H9 (cell line): ENCODE measurements around the gene MGMT. TPM values are rescaled to one million over a fixed set of nuclear protein-coding genes. Genes with fewer than 3 reads are reported as not detected.

Experiments
- DNase-seq: peaks from one replicate; pipeline ENCODE4 v3.0.0-alpha.2; 2017
- H2AFZ ChIP-seq: one replicate; pipeline ENCODE4 v1.6.1; 2013; ENCODE audit warnings: mild to moderate bottlenecking, low read length, control low read depth, moderate library complexity
- H2AK5ac ChIP-seq: 2 replicates; pipeline ENCODE4 v1.6.1; 2013; ENCODE audit warnings: low read length, control low read depth, mixed read lengths; ENCODE audit not compliant: insufficient read length
- H2BK120ac ChIP-seq: one replicate; pipeline ENCODE4 v1.6.1; 2013; ENCODE audit warnings: low read depth, mild to moderate bottlenecking, low read length, control low read depth, inconsistent platforms; ENCODE audit not compliant: poor library complexity, severe bottlenecking
- H2BK12ac ChIP-seq: 2 replicates; pipeline ENCODE4 v1.6.1; 2013; ENCODE audit warnings: low read length, control low read depth, mixed read lengths, low read depth; ENCODE audit not compliant: insufficient read length
- H2BK15ac ChIP-seq: 2 replicates; pipeline ENCODE4 v1.6.1; 2013; ENCODE audit warnings: low read depth, low read length, control low read depth
- H2BK20ac ChIP-seq: one replicate; pipeline ENCODE4 v1.6.1; 2013; ENCODE audit warnings: low read depth, mild to moderate bottlenecking, low read length, control low read depth, inconsistent platforms; ENCODE audit not compliant: poor library complexity, severe bottlenecking
- H2BK5ac ChIP-seq: 2 replicates; pipeline ENCODE4 v1.6.1; 2013; ENCODE audit warnings: low read length, control low read depth, mixed read lengths; ENCODE audit not compliant: insufficient read length
- H3K14ac ChIP-seq: 2 replicates; pipeline ENCODE4 v1.6.1; 2013; ENCODE audit warnings: low read length, control low read depth; ENCODE audit not compliant: insufficient read depth
- H3K18ac ChIP-seq: 2 replicates; pipeline ENCODE4 v1.6.1; 2013; ENCODE audit warnings: low read depth, mild to moderate bottlenecking, mixed read lengths, low read length, control low read depth; ENCODE audit not compliant: insufficient read length
- H3K23ac ChIP-seq: 2 replicates; pipeline ENCODE4 v1.6.1; 2013; ENCODE audit warnings: low read length, control low read depth, mixed read lengths, low read depth; ENCODE audit not compliant: insufficient read length
- H3K23me2 ChIP-seq: 2 replicates; pipeline ENCODE4 v1.6.1; 2013; ENCODE audit warnings: low read depth, mild to moderate bottlenecking, mixed read lengths, low read length, control low read depth; ENCODE audit not compliant: insufficient read length, poor library complexity, severe bottlenecking
- H3K27ac ChIP-seq: 2 replicates; pipeline ENCODE4 v1.5.1; 2013; ENCODE audit warnings: low read length, control low read depth, mixed read lengths, low read depth; ENCODE audit not compliant: insufficient read length
- H3K27me3 ChIP-seq: 2 replicates; pipeline ENCODE4 v1.6.1; 2013; ENCODE audit warnings: low read length, control low read depth, inconsistent platforms; ENCODE audit not compliant: insufficient read depth
- H3K4ac ChIP-seq: 2 replicates; pipeline ENCODE4 v1.6.1; 2013; ENCODE audit warnings: low read depth, mild to moderate bottlenecking, control low read depth, inconsistent platforms, low read length, moderate library complexity
- H3K4me1 ChIP-seq: 2 replicates; pipeline ENCODE4 v1.6.1; 2013; ENCODE audit warnings: low read length, control low read depth, inconsistent platforms; ENCODE audit not compliant: insufficient read depth
- H3K4me2 ChIP-seq: 2 replicates; pipeline ENCODE4 v1.6.1; 2013; ENCODE audit warnings: low read length, control low read depth, mixed read lengths; ENCODE audit not compliant: insufficient read length, insufficient read depth
- H3K56ac ChIP-seq: 2 replicates; pipeline ENCODE4 v1.6.1; 2013; ENCODE audit warnings: low read depth, mild to moderate bottlenecking, mixed read lengths, low read length, control low read depth; ENCODE audit not compliant: insufficient read length
- H3K79me1 ChIP-seq: 2 replicates; pipeline ENCODE4 v1.6.1; 2013; ENCODE audit warnings: low read depth, mild to moderate bottlenecking, moderate library complexity, low read length, control low read depth, inconsistent platforms; ENCODE audit not compliant: insufficient read depth, poor library complexity, severe bottlenecking
- H3K79me2 ChIP-seq: 2 replicates; pipeline ENCODE4 v1.6.1; 2013; ENCODE audit warnings: low read length, control low read depth, inconsistent platforms; ENCODE audit not compliant: insufficient read depth
- H3K9ac ChIP-seq: 2 replicates; pipeline ENCODE4 v1.6.1; 2013; ENCODE audit warnings: low read length, control low read depth, mixed read lengths; ENCODE audit not compliant: insufficient read length; ENCODE audit errors: extremely low read depth
- H3K9me3 ChIP-seq: one replicate; pipeline ENCODE4 v1.6.1; 2013; ENCODE audit warnings: low read depth, low read length, inconsistent platforms; ENCODE audit not compliant: control insufficient read depth
- H3T11ph ChIP-seq: one replicate; pipeline ENCODE4 v1.6.1; 2013; ENCODE audit warnings: mild to moderate bottlenecking, low read length, control low read depth, inconsistent platforms
- H4K20me1 ChIP-seq: one replicate; pipeline ENCODE4 v1.6.1; 2013; ENCODE audit not compliant: control insufficient read depth, insufficient read length, insufficient read depth
- H4K5ac ChIP-seq: 2 replicates; pipeline ENCODE4 v1.6.1; 2013; ENCODE audit warnings: low read depth, mild to moderate bottlenecking, mixed read lengths, low read length, control low read depth; ENCODE audit not compliant: insufficient read length
- H4K8ac ChIP-seq: replicated peaks from 2 replicates; pipeline ENCODE4 v1.6.1; 2013; ENCODE audit warnings: low read length, control low read depth, mixed read lengths, low read depth; ENCODE audit not compliant: insufficient read length
- H4K91ac ChIP-seq: 2 replicates; pipeline ENCODE4 v1.6.1; 2013; ENCODE audit warnings: low read depth, mild to moderate bottlenecking, moderate library complexity, mixed read lengths, low read length, control low read depth; ENCODE audit not compliant: insufficient read length
- H3K27ac Mint-ChIP-seq, 3 experiments: 2 replicates in 2 of 3; 3 replicates in 1 of 3; pipeline ENCODE4 v1.8.0; 2020 to 2021; ENCODE audit warnings: mixed read lengths in 3 of 3, mild to moderate bottlenecking in 1 of 3, moderate library complexity in 1 of 3
- H3K27me3 Mint-ChIP-seq: 2 replicates; pipeline ENCODE4 v1.8.0; 2021; ENCODE audit warnings: low read depth, mild to moderate bottlenecking, moderate library complexity, mixed read lengths
- H3K36me3 Mint-ChIP-seq, 3 experiments: 2 replicates in 2 of 3; 3 replicates in 1 of 3; pipeline ENCODE4 v1.8.0; 2020 to 2021; ENCODE audit warnings: low read depth in 3 of 3, mixed read lengths in 3 of 3; ENCODE audit not compliant: insufficient read depth in 1 of 3
- H3K4me1 Mint-ChIP-seq, 2 experiments: 2 replicates each; pipeline ENCODE4 v1.8.0; 2020; ENCODE audit warnings: mixed read lengths in 2 of 2
- H3K4me3 Mint-ChIP-seq, 2 experiments: 2 replicates in 1 of 2; 3 replicates in 1 of 2; pipeline ENCODE4 v1.8.0; 2020 to 2021; ENCODE audit warnings: mild to moderate bottlenecking in 2 of 2, mixed read lengths in 2 of 2, moderate library complexity in 1 of 2
- H3K9me3 Mint-ChIP-seq, 2 experiments: 2 replicates in 1 of 2; 3 replicates in 1 of 2; pipeline ENCODE4 v1.8.0; 2020; ENCODE audit warnings: mild to moderate bottlenecking in 2 of 2, mixed read lengths in 2 of 2, moderate library complexity in 1 of 2
- WGBS: extraction: QIAGEN DNeasy Blood & Tissue Kit; methylation state at CpG from one replicate; pipeline ENCODE4 v1.1.7; 2013; ENCODE audit warnings: missing lambda C conversion rate, low lambda C conversion rate, mixed read lengths; ENCODE audit not compliant: insufficient read length; ENCODE audit errors: extremely low coverage; 5-methylcytosine and 5-hydroxymethylcytosine counted together
- total RNA-seq: library from RNA; stranded (reverse); gene quantifications from 2 replicates; pipeline ENCODE4 v1.2.1, GENCODE V29; 2021
- TF ChIP-seq, protein P1 (sequence below): fragments of 200-600 bp; sonication (generic); conservative IDR thresholded peaks from 3 replicates; pipeline ENCODE4 v1.8.0; 2021; ENCODE audit warnings: antibody characterized with exemption, mild to moderate bottlenecking

Gene MGMT
- total RNA-seq, 1 experiment from 2014 or later: 18.4 TPM

DNA sequence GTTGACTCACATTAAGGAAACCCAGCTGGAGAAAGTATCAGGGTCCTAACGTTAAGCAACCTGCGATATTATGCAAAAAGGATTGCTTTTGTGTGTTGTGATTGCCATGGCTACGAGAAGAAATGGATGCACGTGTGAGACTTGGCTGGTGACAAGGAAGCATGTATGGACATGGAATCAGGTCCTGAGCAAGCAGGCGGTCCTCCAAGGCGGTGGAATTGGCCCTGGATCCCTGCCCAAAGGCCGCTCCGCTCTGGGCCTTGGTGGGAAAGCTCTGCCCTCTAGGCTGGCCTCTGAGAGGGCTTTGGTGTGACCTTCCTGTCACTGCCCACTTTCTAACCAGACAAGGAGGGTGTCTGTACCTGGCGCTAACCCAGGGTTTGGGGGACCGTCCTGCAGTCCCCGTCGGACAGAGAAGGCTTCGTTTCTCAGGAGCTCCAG, 305.0 kb downstream of the MGMT start:
- Histone ChIP-seq H3T11ph (no peak overlapping the region), H3K79me1 (no peaks in the 10 kb centered on the region), H4K91ac (no peak overlapping the region), H2AFZ (no peak overlapping the region), H3K4me1 (no peaks in the 10 kb centered on the region), H3K27me3 (no peaks in the 10 kb centered on the region), H4K20me1 (no peaks in the 10 kb centered on the region), H3K27ac (no peak overlapping the region), H4K5ac (no peak overlapping the region), H4K8ac (no peak overlapping the region), H2BK5ac (no peak overlapping the region), H2BK120ac (no peak overlapping the region), H3K23me2 (no peaks in the 10 kb centered on the region), H3K9me3 (no peaks in the 10 kb centered on the region), H3K4ac (no peak overlapping the region), H3K23ac (no peak overlapping the region), H2AK5ac (no peak overlapping the region), H2BK15ac (no peak overlapping the region), H2BK20ac (no peak overlapping the region), H2BK12ac (no peak overlapping the region), H3K79me2 (no peaks in the 10 kb centered on the region), H3K4me2 (no peak overlapping the region), H3K14ac (no peak overlapping the region), H3K56ac (no peak overlapping the region), H3K18ac (no peak overlapping the region), H3K9ac (no peak overlapping the region)
- no CpG with 5 or more reads among the region's 13 CpGs for WGBS
- Mint-ChIP-seq H3K4me3 (no peak overlapping the region), H3K36me3 (peaks cover 0 to 2% (median 0%) of the 10 kb centered on the region in 3 experiments; a peak in 2 of 7 replicates), H3K27ac (no peak overlapping the region), H3K4me1 (no peaks in the 10 kb centered on the region), H3K27me3 (no peaks in the 10 kb centered on the region), H3K9me3 (no peaks in the 10 kb centered on the region)
- TF ChIP-seq, protein P1, sequence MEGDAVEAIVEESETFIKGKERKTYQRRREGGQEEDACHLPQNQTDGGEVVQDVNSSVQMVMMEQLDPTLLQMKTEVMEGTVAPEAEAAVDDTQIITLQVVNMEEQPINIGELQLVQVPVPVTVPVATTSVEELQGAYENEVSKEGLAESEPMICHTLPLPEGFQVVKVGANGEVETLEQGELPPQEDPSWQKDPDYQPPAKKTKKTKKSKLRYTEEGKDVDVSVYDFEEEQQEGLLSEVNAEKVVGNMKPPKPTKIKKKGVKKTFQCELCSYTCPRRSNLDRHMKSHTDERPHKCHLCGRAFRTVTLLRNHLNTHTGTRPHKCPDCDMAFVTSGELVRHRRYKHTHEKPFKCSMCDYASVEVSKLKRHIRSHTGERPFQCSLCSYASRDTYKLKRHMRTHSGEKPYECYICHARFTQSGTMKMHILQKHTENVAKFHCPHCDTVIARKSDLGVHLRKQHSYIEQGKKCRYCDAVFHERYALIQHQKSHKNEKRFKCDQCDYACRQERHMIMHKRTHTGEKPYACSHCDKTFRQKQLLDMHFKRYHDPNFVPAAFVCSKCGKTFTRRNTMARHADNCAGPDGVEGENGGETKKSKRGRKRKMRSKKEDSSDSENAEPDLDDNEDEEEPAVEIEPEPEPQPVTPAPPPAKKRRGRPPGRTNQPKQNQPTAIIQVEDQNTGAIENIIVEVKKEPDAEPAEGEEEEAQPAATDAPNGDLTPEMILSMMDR: no peak
- peak; percentile 12 for DNase-seq
